Liver (tissue), 2 donors: Measurements from ENCODE around the gene FBN1.

ENCODE experiments used
- YY1 ChIP-seq: IDR thresholded peaks from 2 replicates; pipeline ENCODE4 v1.6.1; 2016; ENCODE audit warnings: antibody characterized with exemption, mild to moderate bottlenecking
- TF ChIP-seq, protein P1 (sequence below): fragments of 150-350 bp; IDR thresholded peaks from 2 replicates; pipeline ENCODE4 v1.5.1; 2017; ENCODE audit warnings: improper control_type of control experiment, low read depth, low read length; ENCODE audit not compliant: missing input control
- TF ChIP-seq, protein P2 (sequence below): IDR thresholded peaks from 2 replicates; pipeline ENCODE4 v1.6.1; 2016; ENCODE audit warnings: antibody characterized with exemption
- donor health status: healthy.

GRCh38 chr15:48688493-48688892, 43.0 kb upstream of the FBN1 start:
- TF ChIP-seq, protein P1, sequence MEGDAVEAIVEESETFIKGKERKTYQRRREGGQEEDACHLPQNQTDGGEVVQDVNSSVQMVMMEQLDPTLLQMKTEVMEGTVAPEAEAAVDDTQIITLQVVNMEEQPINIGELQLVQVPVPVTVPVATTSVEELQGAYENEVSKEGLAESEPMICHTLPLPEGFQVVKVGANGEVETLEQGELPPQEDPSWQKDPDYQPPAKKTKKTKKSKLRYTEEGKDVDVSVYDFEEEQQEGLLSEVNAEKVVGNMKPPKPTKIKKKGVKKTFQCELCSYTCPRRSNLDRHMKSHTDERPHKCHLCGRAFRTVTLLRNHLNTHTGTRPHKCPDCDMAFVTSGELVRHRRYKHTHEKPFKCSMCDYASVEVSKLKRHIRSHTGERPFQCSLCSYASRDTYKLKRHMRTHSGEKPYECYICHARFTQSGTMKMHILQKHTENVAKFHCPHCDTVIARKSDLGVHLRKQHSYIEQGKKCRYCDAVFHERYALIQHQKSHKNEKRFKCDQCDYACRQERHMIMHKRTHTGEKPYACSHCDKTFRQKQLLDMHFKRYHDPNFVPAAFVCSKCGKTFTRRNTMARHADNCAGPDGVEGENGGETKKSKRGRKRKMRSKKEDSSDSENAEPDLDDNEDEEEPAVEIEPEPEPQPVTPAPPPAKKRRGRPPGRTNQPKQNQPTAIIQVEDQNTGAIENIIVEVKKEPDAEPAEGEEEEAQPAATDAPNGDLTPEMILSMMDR = no peak
- TF ChIP-seq, protein P2, sequence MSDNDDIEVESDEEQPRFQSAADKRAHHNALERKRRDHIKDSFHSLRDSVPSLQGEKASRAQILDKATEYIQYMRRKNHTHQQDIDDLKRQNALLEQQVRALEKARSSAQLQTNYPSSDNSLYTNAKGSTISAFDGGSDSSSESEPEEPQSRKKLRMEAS = no peak
- TF ChIP-seq YY1 = no peak
